DMS53 treated with DMSO at 0.1 percent for 48 hours (cell line): Measurements from ENCODE around the gene DCAF15.

Experiments
- DNase-seq: peaks from one replicate; lab custom pipeline; 2025; ENCODE audit not compliant: unreplicated experiment; lab: John Stamatoyannopoulos, UW

The DCAF15 gene

GRCh38 chr19:13992025-13992424 lies 39.7 kb downstream of the DCAF15 start:
- no peak for DNase-seq

- no peak for DNase-seq
These were observed 41.4 kb downstream of the DCAF15 start for GRCh38 chr19:13993590-13994300.

GRCh38 chr19:13995017-13995728 lies 42.9 kb downstream of the DCAF15 start:
- DNase-seq = no peak

- no peak for DNase-seq
These were observed 43.8 kb downstream of the DCAF15 start for GRCh38 chr19:13995878-13996765.

GRCh38 chr19:13996928-13997630 lies 44.8 kb downstream of the DCAF15 start:
- DNase-seq = no peak

GRCh38 chr19:13997631-13997962 lies 45.3 kb downstream of the DCAF15 start:
- DNase-seq = no peak

- no peak for DNase-seq
These were observed 46.1 kb downstream of the DCAF15 start for GRCh38 chr19:13998426-13998825.

- no peak for DNase-seq
These were observed 46.8 kb downstream of the DCAF15 start for GRCh38 chr19:13999085-13999484.

GRCh38 chr19:14000691-14001375 lies 48.5 kb downstream of the DCAF15 start:
- no peak for DNase-seq

GRCh38 chr19:14002571-14003250 lies 50.4 kb downstream of the DCAF15 start:
- DNase-seq = no peak

GRCh38 chr19:14003251-14004055 lies 51.1 kb downstream of the DCAF15 start:
- DNase-seq = no peak

GRCh38 chr19:14004619-14005348 lies 52.5 kb downstream of the DCAF15 start:
- no peak for DNase-seq

- peak; percentile 13 for DNase-seq
These were observed 53.2 kb downstream of the DCAF15 start for GRCh38 chr19:14005349-14006084.

- DNase-seq = peak; percentile 96
These were observed 53.9 kb downstream of the DCAF15 start, which contains the start of gene RFX1 for GRCh38 chr19:14006085-14006765. Gene RFX1 (minus strand): TSS chr19:14006320. CDS start chr19:13993843, 12,477 bp downstream.

GRCh38 chr19:14006766-14007562 lies 54.7 kb downstream of the DCAF15 start:
- peak; percentile 41 for DNase-seq
